DND-41 (cell line): ENCODE measurements around the gene AGPAT1.
"Not testable (repeated sequence)": the region's sequence is repeated elsewhere in the genome, so short reads cannot be mapped to it uniquely, and the experiment has no call there.

Experiments
- ATAC-seq: fragments of 200-7000 bp; cut with Tn5 transposase; 3 replicates; pipeline ENCODE4 v1.9.1; 2021; ENCODE audit warnings: low read depth; ENCODE audit not compliant: insufficient read depth
- DNase-seq: peaks from one replicate; pipeline ENCODE4 v3.0.0-alpha.2; 2020
- H2AFZ ChIP-seq: 2 replicates; pipeline ENCODE4 v1.6.0; 2012; ENCODE audit warnings: low read depth, low read length
- H3K27ac ChIP-seq: 2 replicates; pipeline ENCODE4 v1.5.1; 2012; ENCODE audit warnings: low read length, inconsistent platforms
- H3K27me3 ChIP-seq: fragments of 200-600 bp; sonication (generic); 2 replicates; pipeline ENCODE4 v1.6.0; 2012; ENCODE audit warnings: low read length, mild to moderate bottlenecking, inconsistent platforms; ENCODE audit not compliant: insufficient read depth, poor library complexity
- H3K36me3 ChIP-seq: 2 replicates; pipeline ENCODE4 v1.5.1; 2012; ENCODE audit warnings: low read length, inconsistent platforms; ENCODE audit not compliant: insufficient read depth
- H3K4me1 ChIP-seq: 2 replicates; pipeline ENCODE4 v1.5.1; 2012; ENCODE audit warnings: mild to moderate bottlenecking, low read length; ENCODE audit not compliant: insufficient read depth
- H3K4me2 ChIP-seq: 2 replicates; pipeline ENCODE4 v1.6.0; 2012; ENCODE audit warnings: mild to moderate bottlenecking, moderate library complexity, low read length, inconsistent platforms; ENCODE audit not compliant: insufficient read depth
- H3K4me3 ChIP-seq, 2 experiments: fragments of 200-600 bp in 1 of 2; shearing (Covaris generic) in 1 of 2; 2 replicates each; pipeline ENCODE4 v1.5.1; 2012 to 2016; ENCODE audit warnings: inconsistent platforms in 2 of 2, low read length in 2 of 2, mild to moderate bottlenecking in 2 of 2, low read depth in 1 of 2, moderate library complexity in 1 of 2
- H3K79me2 ChIP-seq: 2 replicates; pipeline ENCODE4 v1.6.0; 2012; ENCODE audit warnings: low read length, inconsistent platforms; ENCODE audit not compliant: insufficient read depth
- H3K9ac ChIP-seq: 2 replicates; pipeline ENCODE4 v1.6.0; 2012; ENCODE audit warnings: low read depth, mild to moderate bottlenecking, inconsistent platforms, low read length, moderate library complexity
- H3K9me3 ChIP-seq: 2 replicates; pipeline ENCODE4 v1.5.1; 2012; ENCODE audit warnings: low read length, moderate library complexity, mild to moderate bottlenecking, inconsistent platforms; ENCODE audit not compliant: insufficient read depth, severe bottlenecking
- H4K20me1 ChIP-seq: 2 replicates; pipeline ENCODE4 v1.6.0; 2012; ENCODE audit warnings: low read length; ENCODE audit not compliant: insufficient read depth
- CTCF ChIP-seq: IDR thresholded peaks from 2 replicates; pipeline ENCODE4 v1.5.1; 2012; ENCODE audit warnings: borderline replicate concordance, low read length, moderate library complexity, mild to moderate bottlenecking; ENCODE audit not compliant: poor library complexity, severe bottlenecking; ENCODE audit errors: extremely low read depth
- EZH2 ChIP-seq: IDR thresholded peaks from 3 replicates; pipeline ENCODE4 v1.6.1; 2012; ENCODE audit warnings: borderline replicate concordance, low read depth, mild to moderate bottlenecking, moderate library complexity, low read length, inconsistent platforms; ENCODE audit not compliant: severe bottlenecking

The AGPAT1 gene

GRCh38 chr6:32214126-32214525, 38.2 kb upstream of the AGPAT1 start:
- Histone ChIP-seq H3K27ac (no peak overlapping the region), H3K9ac (no peak overlapping the region), H3K79me2 (no peaks in the 10 kb centered on the region), H3K4me2 (no peak overlapping the region), H3K4me1 (no peaks in the 10 kb centered on the region), H4K20me1 (no peaks in the 10 kb centered on the region), H2AFZ (no peak overlapping the region), H3K27me3 (peaks cover 5% of the 10 kb centered on the region), H3K4me3 (no peak overlapping the region), H3K36me3 (no peaks in the 10 kb centered on the region), H3K9me3 (no peaks in the 10 kb centered on the region)
- no peak for TF ChIP-seq EZH2
- no peak for TF ChIP-seq CTCF
- DNase-seq (no peak), ATAC-seq (no peak)

GRCh38 chr6:32213649-32214048, 37.8 kb upstream of the AGPAT1 start:
- DNase-seq, result no peak
- no peak for ATAC-seq
- no peaks in the 10 kb centered on the region for H3K4me1 ChIP-seq
- no peak overlapping the region for H3K27ac ChIP-seq
- H2AFZ ChIP-seq, result no peak overlapping the region
- H3K9me3 ChIP-seq, result no peaks in the 10 kb centered on the region
- H3K79me2 ChIP-seq, result no peaks in the 10 kb centered on the region
- no peak for TF ChIP-seq EZH2
- no peak overlapping the region for H3K4me2 ChIP-seq
- H3K4me3 ChIP-seq, result no peak overlapping the region
- H3K36me3 ChIP-seq, result no peaks in the 10 kb centered on the region
- no peaks in the 10 kb centered on the region for H4K20me1 ChIP-seq
- no peak overlapping the region for H3K9ac ChIP-seq
- H3K27me3 ChIP-seq, result peaks cover 3% of the 10 kb centered on the region

- ATAC-seq (no peak), DNase-seq (no peak)
- Histone ChIP-seq H3K9ac (no peak overlapping the region), H3K79me2 (no peaks in the 10 kb centered on the region), H3K27ac (no peak overlapping the region), H3K4me1 (no peaks in the 10 kb centered on the region), H3K27me3 (peaks cover 3% of the 10 kb centered on the region), H3K4me3 (no peak overlapping the region), H3K4me2 (no peak overlapping the region), H3K36me3 (no peaks in the 10 kb centered on the region), H4K20me1 (no peaks in the 10 kb centered on the region), H2AFZ (no peak overlapping the region), H3K9me3 (no peaks in the 10 kb centered on the region)
- TF ChIP-seq EZH2 (no peak), CTCF (no peak)
These were observed 36.3 kb upstream of the AGPAT1 start for GRCh38 chr6:32212076-32212760.

GRCh38 chr6:32211432-32211831, 35.5 kb upstream of the AGPAT1 start:
- H3K9ac ChIP-seq, H3K4me3 ChIP-seq, ATAC-seq, H2AFZ ChIP-seq, DNase-seq, H3K4me1 ChIP-seq, H4K20me1 ChIP-seq, H3K4me2 ChIP-seq, H3K79me2 ChIP-seq, H3K27me3 ChIP-seq, H3K36me3 ChIP-seq, H3K27ac ChIP-seq, H3K9me3 ChIP-seq: not testable (repeated sequence)
